Fibroblast of mammary gland (primary cell): ENCODE results near the gene MCF2L.
"Not testable (repeated sequence)": the region's sequence is repeated elsewhere in the genome, so short reads cannot be mapped to it uniquely, and the experiment has no call there.

Experiments used
- DNase-seq: peaks from one replicate; pipeline ENCODE4 v3.0.0-alpha.2; 2010; ENCODE audit warnings: low read depth
- H3K4me3 ChIP-seq: 2 replicates; pipeline ENCODE4 v1.5.1; 2011; ENCODE audit warnings: low read depth, mild to moderate bottlenecking, low read length, moderate library complexity; ENCODE audit not compliant: control insufficient read depth
- CTCF ChIP-seq: conservative IDR thresholded peaks from 2 replicates; pipeline ENCODE4 v1.5.1; 2011; ENCODE audit warnings: low read depth, low read length, inconsistent platforms; ENCODE audit not compliant: control insufficient read depth, insufficient read depth

Gene MCF2L

DNA sequence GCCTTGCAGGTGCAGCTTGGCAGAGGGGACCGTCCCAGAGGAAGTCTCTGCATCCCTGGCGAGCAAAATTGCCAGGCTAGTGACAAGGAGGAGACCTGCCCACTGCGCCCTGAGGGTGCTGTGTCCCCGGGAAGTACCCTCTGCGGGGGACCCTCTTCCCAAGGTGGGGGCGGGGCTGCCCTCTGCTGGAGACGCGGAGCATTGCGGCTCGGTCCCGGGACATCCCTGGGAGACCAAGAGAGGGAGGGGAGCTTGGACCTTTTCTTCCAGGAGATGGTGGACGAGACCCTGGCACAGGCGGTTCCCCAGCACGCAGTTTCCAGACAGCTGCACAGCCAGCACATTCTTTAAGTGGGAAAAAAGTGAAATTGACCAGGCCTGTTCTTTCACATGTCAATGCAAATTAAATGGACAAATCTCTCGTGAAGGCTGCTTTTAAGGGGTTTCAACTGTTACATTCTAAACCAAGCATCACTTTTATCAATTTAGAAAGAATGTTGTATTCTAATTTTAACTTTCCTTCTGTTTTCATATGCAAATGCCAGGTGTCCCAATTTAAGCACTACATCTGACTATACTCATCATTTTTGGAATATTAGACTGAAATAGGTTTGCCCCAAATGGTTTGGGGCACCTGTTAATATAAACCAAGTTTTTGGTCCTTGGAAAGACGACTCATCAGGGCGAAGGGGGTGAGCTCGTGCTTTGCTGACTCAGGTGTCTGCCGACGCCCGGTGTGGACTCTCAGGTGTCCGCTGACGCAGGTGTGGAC, 60.7 kb downstream of the MCF2L start:
- no peak for DNase-seq
- TF ChIP-seq CTCF = peak; percentile 76
- no peak overlapping the region for H3K4me3 ChIP-seq

DNA sequence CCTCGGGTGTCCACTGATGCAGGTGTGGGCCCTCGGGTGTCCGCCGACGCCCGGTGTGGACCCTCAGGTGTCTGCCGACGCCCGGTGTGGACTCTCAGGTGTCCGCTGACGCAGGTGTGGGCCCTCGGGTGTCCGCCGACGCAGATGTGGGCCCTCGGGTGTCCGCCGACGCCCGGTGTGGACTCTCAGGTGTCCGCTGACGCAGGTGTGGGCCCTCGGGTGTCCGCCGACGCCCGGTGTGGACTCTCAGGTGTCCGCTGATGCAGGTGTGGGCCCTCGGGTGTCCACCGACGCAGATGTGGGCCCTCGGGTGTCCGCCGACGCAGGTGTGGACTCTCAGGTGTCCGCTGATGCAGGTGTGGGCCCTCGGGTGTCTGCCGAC, 61.2 kb downstream of the MCF2L start:
- not testable (repeated sequence) for H3K4me3 ChIP-seq, DNase-seq

DNA sequence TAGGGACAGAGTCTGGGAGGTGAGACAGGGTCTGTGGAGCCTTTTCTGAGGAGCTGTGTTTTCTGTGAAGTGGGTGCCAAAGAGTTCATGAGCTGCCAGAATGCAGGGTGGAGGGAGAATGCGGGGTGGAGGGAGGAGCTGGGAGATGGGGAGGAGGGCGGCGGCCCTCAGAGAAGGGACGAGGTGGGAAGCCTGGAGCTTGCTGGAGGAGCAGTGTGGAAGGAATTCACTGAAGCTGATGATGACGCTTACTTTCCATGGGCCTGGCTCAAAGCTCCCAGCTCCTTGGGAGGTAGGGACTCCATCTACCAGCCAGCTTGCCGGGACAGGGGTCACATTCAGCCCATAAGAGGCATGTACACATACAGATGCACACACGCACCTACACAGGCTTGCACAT, 62.5 kb downstream of the MCF2L start:
- no peak overlapping the region for H3K4me3 ChIP-seq
- no peak for TF ChIP-seq CTCF
- DNase-seq = no peak

DNA sequence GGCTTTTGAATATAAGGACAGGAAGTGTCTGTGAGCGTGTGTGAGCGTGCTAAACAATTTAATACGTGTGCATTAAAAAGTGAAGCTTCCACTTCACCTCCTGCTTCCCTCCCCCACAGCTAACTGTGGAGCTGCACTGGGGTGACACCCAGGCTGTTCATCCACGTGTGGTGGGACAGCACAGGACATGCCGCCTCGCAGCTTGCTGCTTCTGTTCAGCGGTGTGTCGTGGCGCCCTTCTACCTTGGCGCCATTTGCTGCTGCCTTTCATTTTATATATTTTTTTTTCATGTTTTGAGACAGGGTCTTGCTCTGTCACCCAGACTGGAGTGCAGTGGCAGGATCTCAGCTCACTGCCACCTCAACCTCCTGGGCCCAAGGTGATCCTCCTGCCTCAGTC, 63.3 kb downstream of the MCF2L start:
- H3K4me3 ChIP-seq = no peak overlapping the region
- DNase-seq = no peak
- no peak for TF ChIP-seq CTCF

DNA sequence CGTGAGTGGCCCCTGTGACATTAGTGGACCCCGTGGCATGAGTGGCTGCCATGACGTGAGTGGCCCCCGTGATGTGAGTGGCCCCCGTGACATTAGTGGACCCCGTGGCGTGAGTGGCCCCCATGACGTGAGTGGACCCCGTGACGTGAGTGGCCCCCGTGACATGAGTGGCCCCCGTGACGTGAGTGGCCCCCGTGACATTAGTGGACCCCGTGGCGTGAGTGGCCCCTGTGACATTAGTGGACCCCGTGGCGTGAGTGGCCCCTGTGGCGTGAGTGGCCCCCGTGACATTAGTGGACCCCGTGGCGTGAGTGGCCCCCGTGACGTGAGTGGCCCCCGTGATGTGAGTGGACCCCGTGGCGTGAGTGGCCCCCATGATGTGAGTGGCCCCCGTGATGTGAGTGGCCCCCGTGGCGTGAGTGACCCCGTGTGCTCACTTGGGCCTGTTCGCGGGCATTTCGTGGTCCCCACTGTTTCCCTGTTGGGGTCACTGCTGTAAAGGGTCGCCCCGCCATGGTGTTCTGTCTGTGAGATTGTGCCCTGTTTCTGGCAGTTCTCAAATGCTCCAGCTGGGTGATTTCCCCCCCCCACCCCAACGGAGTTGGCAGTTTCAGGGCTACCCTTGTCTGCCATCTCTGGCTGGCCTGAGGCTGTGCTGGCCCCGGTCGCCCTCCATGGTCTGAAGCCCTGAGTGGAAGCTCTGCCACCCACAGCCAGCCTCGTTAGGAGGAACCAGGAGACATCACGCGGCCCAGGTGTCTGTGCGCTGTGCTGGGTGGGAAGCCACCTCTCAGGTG, 64.2 kb downstream of the MCF2L start:
- no peak for TF ChIP-seq CTCF
- no peak overlapping the region for H3K4me3 ChIP-seq
- no peak for DNase-seq

- TF ChIP-seq CTCF = peak; percentile 79
- no peak overlapping the region for H3K4me3 ChIP-seq
- DNase-seq = peak; percentile 66
These were observed 65.6 kb downstream of the MCF2L start for GRCh38 chr13:113034451-113035212.

- TF ChIP-seq CTCF = no peak
- no peak overlapping the region for H3K4me3 ChIP-seq
- no peak for DNase-seq
These were observed 66.3 kb downstream of the MCF2L start for GRCh38 chr13:113035213-113035800.
